Inferior parietal cortex (tissue), 1 donor: ENCODE results near the gene SKI.

ENCODE experiments used
- DNase-seq: peaks from one replicate; pipeline ENCODE4 v3.0.0-alpha.2; 2016; ENCODE audit errors: extremely low spot score

Gene SKI

DNA sequence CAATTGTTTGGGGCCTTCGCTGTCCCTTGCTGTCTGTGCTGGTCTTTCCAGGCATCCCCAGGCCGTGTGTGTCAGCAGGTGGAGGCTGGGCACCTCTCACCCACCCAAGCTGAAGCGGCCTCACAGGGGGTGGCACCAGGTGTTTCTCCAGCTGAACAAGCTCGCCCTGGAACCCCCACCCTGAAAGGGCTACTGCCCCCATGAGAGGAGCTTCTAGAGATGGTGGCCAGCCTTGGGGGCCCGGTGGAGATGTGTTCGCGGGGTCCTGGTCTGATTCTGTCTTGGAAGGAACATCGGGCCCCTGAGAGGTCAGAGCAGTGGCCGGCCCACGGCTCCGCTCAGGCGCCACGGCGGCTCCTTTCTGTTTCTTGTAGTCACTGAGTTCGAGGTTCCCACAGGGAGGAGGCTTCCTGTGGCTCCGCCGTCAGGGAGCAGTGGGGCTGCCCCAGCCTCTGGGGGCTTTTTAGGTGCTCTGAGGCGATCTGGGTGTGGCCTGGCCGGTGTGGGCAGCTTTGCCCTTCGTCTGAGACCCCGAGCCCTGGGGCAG lies 46.9 kb downstream of the SKI start:
- DNase-seq, result no peak

DNA sequence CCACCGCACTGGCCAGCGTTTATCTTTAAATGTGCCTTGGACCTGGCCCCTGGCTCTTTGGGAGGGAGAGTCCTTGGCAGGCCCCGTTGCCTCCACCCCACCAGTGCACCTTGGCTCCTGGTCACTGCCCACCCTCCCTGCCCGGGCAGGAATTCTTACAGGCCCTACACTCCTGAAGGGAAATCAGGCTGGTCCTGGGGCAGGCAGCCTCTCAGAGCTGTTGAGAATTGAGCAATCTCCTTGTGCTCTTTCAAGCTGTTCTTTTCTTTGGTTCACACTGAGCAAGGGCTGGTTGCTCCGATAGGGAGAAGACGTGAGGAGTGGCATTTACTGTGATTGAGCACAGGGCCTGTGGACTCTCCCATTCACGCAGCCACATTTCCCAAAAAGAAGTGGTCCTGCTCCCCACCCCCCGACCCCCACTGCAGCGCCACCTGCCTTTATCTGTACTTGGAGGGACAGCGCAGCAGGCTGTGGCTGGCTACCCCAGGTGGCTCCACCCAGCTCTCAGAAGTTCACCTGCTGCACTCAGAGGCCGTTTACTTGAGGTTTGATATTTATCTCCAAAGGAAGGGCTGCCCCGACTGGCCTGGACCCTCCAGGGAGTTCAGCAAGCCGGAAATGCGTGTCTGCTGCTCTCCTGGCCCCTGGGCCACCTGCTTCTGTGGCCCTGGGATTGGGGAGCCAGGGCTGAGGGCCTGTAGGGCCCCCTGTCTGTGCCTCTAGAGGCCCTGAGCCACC lies 47.8 kb downstream of the SKI start:
- DNase-seq, result no peak

DNA sequence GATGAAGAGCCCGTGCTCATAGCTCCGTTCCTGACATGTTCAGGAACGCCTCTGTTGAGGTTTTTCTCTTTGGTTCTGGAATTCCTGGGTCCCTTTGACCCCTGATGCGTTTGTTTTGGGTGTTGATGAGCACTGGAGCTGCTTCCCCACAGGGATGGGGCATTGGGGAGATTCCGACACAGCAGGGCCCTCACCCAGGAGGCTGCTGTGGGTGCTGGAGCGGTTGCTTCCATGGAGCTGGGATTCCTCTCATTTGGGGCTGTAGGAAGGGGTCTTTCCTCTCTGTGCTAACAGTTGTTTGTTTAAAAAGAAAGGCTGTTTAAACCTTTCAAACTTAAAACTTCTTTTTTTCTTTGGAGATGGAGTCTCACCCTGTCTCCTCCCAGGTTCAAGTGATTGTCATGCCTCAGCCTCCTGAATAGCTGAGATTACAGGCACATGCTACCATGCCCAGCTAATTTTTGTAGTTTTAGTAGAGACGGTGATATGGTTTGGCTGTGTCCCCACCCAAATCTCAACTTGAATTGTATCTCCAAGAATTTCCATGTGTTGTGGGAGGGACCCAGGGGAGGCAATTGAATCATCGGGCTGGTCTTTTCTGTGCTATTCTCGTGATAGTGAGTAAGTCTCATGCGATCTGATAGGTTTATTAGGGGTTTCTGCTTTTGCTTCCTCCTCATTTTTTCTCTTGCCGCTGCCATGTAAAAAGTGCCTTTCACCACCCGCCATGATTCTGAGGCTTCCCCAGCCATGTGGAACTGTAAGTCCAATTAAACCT lies 48.9 kb downstream of the SKI start:
- DNase-seq, result no peak

DNA sequence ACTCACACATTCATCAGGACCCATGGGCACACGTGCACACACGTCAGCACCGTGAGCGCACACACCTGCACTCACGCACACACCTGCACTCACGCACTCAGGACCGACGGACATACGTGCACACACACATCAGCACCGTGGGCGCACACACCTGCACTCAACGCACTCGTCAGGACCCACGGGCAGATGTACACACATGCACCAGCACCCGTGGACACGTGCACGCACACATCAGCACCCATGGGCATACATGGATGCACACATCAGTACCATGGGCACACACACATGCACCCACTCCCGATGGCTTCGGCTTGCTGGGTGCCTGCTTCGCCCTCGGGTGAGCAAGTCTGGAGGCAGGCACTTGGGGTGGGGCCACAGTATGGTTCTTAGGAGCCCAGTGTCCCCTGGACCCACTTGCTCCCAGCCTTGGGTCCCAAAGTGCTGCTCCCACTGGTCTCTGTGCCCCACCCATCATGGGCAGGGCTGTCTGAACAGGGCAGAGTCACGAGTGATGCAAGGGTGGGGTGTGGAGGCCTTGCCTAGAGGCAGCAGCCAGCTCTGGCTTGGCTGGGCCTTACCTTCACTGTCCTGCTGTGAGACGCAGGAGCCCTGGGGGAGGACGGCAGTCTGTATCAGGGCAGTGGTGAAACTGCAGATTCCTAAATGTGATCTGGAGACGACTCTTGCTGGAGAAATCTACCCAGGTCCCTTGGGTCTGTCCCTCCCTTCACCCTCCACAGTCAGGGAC lies 49.8 kb downstream of the SKI start:
- DNase-seq, result no peak

DNA sequence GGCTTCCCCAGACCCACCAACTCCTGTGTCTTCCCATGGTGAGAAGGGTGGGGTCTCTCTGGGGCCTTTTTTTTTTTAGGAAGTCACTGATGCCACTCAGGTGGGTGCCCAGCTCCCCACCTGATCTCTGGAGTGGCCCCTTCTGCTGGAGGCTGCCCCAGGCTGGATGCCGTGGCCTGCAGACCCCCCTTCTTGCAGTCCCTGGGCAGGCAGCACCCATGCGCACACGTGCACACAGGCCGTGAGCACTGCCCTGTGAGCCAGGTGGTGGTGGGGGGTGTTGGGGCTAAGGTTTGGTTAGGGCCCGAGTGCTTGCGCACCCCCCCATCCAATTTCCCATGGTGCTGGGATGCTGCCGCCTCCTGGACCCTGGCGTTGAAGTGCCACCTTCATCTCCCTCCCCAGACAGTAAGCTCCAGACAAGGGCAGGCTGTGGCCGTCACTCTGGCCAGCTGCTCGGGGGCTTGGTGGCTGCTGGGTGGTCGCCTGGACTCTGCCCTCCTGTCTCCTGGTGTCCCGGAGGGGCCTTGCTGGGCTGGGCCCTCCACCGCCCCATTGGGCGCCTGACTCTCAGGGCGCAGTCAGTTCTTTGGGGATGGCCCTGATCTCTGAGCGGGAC lies 50.6 kb downstream of the SKI start:
- no peak for DNase-seq

DNA sequence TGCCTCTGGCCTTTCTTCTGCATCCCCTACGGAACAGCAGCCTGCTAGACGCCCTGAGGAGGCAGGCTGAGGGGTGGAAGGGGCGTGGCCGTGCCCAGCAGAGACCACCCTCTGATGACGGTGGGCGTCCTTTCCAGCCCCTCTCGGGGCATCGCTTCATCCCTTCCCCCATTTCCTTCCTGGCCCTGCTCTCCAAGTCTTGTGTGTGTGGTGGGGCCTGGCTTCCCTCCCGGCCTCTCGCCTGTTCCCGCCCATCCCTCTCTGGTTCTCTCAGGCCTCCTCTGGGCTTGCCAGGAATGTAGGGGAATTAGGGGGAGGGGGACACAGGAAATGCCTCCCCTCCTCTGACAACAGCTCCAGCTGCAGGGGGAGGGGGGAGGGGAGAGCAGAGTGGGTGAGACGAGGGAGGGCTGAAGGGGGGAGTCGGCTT lies 51.1 kb downstream of the SKI start:
- DNase-seq, result no peak

DNA sequence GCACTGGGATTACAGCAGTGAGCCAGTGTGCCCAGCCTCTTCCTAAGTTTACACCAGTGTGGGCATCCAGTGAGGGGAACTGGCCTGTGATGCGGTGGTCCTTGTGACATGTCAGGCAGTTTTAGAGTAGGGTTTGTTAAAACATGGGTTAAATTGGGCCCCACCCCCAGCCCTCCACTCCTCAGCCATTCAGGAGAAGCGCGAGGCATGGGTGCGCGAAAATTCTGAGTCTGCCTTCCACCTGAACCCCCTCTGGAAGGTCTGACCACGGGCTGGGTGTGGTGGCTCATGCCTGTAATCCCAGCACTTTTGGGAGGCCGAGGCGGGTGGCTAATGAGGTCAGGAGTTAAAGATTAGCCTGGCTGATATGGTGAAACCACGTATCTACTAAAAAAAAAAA lies 51.7 kb downstream of the SKI start:
- DNase-seq, result no peak

DNA sequence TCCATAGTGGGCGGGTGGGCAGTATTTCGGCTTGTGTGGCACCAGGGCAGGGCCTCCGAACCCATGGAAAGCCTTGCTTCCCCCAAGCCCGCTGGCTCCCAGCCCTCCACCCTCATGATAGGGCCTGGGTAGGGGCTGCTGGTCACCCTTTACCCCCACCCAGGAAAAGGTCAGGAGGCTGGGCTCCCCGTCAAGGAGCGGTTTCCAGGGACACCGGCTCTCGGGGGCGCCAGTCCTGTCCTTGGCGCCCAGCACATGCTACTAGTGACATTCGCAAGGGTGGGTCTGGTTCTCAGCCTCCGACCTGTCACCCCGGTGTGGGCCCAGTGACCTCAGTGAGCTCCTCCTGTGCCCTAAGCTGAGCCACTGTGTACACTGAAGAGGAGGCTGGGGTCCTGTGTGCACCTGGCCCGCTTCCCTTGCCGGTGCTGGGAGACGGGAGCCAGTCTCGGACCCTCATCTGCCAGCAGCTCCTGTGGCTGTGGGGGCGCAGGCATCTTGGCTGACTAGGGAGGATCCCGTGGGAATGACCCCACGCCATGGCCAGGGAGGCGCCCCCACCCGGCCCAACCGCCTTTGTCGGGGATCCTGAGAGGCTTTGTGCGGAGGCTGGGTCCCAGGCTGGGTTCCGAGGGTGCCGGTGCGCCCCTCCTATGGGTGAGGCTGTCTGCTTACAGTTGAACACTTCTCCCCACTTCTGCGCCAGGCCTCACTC lies 54.6 kb downstream of the SKI start:
- no peak for DNase-seq

DNA sequence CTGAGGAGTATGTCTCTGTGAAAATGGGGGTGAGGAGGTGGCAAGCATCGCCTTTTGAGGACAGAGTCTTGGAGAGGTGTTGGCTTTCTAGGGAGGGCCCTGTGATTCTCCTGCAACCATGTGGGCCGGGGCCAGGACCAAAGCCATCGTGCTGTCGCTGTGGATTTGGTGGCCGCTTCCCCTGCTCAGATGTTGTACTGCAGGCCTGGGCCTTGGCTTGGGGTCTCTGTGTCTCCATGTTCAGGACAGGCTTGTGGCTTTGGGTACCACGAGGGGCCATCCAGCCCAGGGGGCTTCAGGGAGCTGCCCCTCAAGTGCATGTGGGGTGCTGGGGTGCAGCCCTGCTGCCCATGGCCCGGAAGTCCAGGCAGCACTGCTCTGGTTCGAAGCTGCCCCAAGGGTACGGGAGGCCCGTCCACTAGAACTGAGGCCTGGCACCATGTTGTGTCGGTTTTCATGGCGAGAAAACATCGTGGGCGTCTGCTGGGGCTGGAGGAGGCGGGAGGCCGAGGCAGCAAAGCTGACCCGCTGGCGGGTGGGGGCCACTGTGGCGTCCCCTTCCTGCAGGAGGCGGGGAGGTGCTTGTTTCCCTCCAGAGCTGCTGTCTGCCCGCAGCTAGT lies 55.4 kb downstream of the SKI start:
- no peak for DNase-seq

DNA sequence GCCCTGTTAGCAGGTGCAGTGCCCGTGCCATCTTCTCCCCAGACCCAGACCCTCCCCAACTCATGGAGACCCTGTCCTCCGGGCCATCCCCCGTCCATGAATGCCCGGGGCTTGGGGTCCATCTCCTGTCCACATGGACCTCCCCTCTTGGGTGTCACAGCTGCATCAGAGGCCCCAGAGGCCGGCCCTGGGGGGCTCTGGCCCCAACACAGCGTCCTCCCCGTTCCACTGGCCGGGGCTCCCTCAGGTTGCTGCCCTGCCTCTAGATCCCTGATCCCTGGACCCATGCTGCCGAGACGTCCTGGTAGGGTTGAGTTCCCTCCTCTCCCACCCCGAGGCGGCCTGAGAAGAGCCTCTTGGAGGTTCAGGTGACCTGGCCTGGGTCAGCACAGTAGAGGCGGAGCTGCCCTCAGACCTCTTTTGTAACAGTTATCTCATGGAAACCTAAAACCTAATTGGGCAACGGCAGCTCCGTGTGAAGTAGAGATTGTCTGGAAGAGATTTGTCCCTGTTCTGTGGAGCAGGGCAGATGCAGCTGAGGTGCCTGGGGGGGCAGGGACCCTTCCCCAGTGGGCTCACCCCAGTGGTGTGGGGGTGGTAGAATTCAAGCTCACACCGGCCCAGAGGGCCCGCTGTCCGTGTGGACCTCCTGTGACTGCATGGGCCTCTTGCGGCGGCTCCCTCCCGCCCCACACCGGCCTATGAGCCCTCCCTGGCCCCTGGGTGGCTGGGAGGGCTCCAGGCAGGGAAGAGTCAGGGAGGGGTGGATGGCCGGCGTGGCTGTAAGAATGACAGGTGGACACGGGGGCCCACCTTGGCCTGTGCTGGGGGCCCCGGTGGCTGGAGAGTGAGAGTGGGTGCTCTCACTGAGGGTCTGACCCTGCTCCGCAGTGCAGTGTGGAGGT lies 56.1 kb downstream of the SKI start:
- no peak for DNase-seq

DNA sequence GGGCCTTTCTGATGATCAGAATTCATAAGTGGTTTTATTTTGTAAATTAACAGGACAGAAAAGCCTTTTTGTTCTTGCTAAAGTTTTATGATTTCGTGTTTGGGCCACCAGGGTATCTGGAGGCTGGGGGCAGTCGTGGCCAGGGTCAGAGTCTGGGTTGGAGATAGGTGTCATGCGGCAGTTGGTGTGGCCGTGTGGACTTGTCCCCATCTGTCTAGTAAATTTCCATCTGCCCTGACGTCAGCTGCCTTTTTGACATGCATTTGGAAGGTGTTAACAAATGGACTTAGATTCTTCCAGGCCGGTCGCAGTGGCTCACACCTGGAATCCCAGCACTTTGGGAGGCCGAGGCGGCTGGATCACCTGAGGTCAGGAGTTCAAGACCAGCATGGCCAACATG lies 56.8 kb downstream of the SKI start:
- no peak for DNase-seq

DNA sequence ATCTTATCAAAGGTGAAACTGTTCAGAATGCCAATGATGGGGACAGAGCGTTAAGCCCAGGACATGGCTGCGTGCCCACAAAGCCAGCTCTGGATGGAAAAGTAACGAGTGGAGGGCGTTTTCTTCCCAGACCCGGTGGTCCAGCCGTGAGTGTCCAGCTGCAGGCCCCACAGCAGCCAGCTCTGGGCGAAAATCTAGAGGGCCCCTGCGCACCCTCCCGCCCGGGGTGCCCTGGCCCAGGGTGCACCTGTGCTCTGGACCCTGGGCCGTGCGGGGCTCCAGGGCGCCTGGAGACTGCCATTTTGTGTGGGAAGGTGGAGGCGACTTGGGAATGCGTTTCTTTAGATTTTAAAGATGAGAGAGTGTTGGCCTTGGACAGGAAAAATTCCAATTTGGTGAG lies 58.8 kb downstream of the SKI start:
- DNase-seq, result no peak

DNA sequence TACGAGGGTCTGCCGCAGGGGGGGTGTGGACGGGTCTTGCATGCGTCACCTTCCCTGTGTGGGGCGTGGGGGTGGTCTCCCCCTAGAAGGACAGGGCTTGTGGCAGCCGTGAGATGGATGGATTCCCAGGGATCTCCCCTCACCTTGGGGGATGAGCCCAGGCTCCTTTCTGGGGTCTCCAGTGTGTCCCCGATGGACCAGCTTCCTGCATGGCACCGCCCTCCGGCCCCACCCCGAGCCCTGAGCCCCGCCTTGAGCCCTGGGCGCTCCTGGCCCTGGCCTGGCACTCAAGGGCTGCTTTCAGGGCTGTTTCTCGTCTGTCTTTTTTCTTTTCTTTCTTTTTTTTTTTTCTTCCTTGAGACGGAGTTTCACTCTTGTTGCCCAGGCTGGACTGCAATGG lies 59.5 kb downstream of the SKI start:
- DNase-seq, result no peak

DNA sequence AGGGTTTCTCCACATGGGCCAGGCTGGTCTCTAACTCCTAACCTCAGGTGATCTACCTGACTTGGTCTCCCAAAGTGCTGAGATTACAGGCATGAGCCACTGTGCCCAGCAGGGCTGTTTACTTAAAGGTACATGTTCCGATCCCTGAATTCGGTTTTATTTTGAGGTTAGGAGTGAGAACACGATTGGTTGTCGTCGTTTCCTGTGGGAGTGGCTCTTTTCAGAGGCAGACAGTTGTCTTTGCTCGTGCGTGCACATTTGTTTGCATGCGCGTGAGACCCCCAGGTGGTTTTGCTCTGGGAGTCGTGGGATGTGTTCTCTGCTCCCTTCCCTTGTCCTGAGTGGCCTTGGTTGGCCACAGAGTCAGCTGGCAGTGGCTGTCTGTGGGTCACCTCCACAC lies 60.2 kb downstream of the SKI start:
- DNase-seq, result no peak

DNA sequence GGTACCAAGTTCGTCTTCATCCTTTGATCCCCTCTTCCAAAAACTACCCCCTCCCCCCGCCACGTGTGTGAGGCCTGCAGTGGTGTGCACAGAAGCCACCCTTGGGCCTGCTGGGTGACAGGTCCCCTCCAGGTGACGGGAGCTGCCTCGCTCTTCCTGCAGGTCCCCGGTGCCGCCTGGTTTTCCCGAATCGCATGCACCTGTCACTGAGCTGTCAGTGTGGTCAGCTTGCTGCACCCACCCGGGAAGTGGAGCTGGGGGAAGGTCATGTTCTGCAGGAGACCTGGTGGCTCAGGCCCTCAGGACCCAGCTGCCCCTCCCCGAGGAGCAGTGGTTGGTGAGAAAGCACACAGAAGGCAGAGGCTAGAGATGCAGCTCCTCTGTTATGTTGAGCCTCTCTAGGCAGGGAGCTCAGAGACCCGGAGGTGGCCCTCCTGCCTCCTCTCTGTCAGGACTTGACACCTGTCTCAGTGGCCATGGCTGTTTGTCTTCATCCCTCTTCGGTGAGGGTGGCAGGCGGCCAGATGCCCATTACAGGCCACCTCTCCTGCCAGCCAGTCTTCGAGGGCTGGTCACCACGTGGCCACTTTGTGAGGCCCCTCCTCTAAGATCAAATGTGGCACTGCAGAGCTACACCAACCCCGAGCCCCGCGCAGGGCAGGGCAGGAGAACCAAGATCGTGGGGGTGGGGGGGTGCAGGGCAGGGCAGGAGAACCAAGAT lies 60.9 kb downstream of the SKI start:
- no peak for DNase-seq

DNA sequence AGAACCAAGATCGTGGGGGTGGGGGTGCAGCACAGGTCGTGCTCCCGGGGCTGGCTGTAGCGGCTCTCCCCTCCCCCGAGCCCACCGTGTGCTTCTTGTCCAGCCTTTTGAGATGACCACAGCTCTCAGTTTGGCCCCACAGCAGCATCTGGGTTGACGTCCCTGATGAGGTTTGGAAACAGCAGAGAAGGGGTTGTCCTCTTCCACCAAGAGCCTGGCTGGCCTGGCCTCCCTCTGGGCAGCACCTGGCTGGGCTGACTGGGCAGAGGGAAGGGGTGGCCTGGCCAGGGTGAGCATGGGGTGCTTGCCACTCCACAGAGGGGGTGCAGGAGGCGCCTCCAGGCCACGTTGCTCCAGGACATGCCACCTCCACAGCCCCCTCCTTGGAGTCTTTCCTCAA lies 61.5 kb downstream of the SKI start:
- no peak for DNase-seq

DNA sequence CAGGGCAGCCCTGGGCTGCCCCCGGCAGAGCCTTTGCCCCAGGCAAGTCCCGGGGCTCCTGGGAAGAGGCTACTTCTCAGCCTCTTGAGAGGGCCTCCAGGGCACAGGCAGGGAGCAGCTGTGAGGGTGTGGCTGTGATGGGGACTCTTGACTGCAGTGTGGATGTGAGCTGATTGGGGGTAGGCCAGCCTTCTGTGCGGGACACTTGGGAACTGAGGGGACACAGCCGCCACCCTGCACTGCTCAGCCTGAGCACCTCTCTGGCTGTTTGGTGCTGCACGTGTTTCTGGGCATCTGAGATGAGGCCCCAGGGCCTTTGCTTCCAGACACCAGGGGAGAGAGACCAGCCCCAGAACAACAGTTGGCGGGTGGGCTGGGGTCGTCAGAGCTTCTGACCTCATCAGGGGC lies 62.1 kb downstream of the SKI start:
- no peak for DNase-seq

DNA sequence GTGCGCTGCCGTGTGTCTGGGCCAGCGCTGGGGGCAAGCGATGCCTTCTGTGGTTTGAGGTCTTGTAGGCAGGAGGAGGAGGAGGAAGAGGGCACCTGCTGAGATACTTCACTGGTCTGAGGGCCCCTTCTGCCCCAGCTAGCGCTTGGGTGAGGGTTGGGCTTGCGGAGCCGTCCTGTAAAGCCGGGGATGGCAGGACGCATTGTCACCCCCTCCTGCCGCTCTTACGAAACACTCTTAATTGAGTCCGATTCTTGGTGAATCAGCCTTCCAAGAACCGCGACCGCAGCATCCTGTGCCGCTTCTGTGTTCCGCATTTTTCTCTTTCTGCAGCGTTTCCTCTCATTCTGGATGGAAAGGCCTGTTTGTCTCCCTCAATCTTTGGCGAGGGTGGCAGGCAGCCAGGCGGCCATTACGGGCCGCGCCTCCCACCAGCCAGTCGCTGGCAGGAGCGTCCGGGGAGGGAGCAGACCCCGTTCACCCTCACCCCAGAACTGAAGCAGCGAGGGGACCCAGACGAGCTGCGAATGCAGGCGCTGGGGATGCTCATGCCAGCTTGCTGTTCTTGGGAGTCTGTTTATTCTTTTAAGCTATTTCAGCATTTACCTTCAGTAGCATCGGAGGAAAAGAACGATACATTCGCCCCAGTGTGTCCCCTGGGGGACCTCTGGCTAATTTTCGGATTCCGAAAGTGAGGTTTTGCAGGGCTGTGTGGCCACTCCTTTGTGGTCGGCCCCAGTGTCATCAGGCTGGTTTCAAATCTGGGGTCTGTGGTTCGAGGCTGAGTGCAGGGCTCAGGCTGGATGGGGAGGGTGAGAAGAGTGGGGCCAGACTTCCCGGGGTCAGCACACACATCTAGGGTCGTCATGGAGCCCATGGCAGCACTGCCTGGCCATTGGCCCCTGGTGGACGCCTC lies 62.7 kb downstream of the SKI start:
- DNase-seq, result peak; percentile 71
